WTC11 (cell line): ENCODE measurements around the gene ATAD3C. TPM values are rescaled to one million over a fixed set of nuclear protein-coding genes. Genes with fewer than 3 reads are reported as not detected.
"Not testable (repeated sequence)": the region's sequence is repeated elsewhere in the genome, so short reads cannot be mapped to it uniquely, and the experiment has no call there.

Source experiments
- ATAC-seq: fragments of 200-7000 bp; cut with Tn5 transposase; 2 replicates; pipeline ENCODE4 v1.10.0; 2021; ENCODE audit warnings: mild to moderate bottlenecking, moderate library complexity
- CTCF ChIA-PET: fragments of 300-600 bp; sonication (Branson Sonifier 250); formaldehyde crosslinking; loops from one replicate; lab custom pipeline; 2021; ENCODE audit warnings: antibody characterized with exemption; lab: Charles Lee
- POLR2A ChIA-PET: fragments of 350-600 bp; sonication (Branson Sonifier 250); formaldehyde crosslinking; loops from one replicate; lab custom pipeline; 2021; ENCODE audit warnings: antibody characterized with exemption; lab: Charles Lee
- DNase-seq: peaks from one replicate; pipeline ENCODE4 v3.0.0; 2021; ENCODE audit warnings: low spot score
- H3K27ac Mint-ChIP-seq: 2 replicates; pipeline ENCODE4 v1.8.0; 2021; ENCODE audit warnings: mixed read lengths
- H3K27me3 Mint-ChIP-seq: 2 replicates; pipeline ENCODE4 v1.8.0; 2021; ENCODE audit warnings: low read depth, mild to moderate bottlenecking, moderate library complexity, mixed read lengths
- H3K36me3 Mint-ChIP-seq: 2 replicates; pipeline ENCODE4 v1.8.0; 2021; ENCODE audit warnings: mixed read lengths
- H3K4me1 Mint-ChIP-seq: 2 replicates; pipeline ENCODE4 v1.8.0; 2022; ENCODE audit warnings: mixed read lengths
- H3K4me3 Mint-ChIP-seq: 2 replicates; pipeline ENCODE4 v1.8.0; 2021; ENCODE audit warnings: mild to moderate bottlenecking, moderate library complexity, mixed read lengths
- H3K9me3 Mint-ChIP-seq: 2 replicates; pipeline ENCODE4 v1.8.0; 2021; ENCODE audit warnings: mixed read lengths
- CREB1 ChIP-seq: sonication (generic); formaldehyde crosslinking; IDR thresholded peaks from 2 replicates; pipeline ENCODE4 v1.8.0; 2023; ENCODE audit warnings: mild to moderate bottlenecking, missing genetic modification reagents
- ESRRA ChIP-seq: sonication (generic); formaldehyde crosslinking; IDR thresholded peaks from 2 replicates; pipeline ENCODE4 v1.8.1; 2022; ENCODE audit warnings: mild to moderate bottlenecking, missing genetic modification reagents, borderline replicate concordance
- NFATC4 ChIP-seq: fragments of 250-450 bp; sonication (Bioruptor Pico); IDR thresholded peaks from 2 replicates; pipeline ENCODE4 v1.9.0; 2021; ENCODE audit warnings: mild to moderate bottlenecking
- NR3C1 ChIP-seq: sonication (generic); formaldehyde crosslinking; conservative IDR thresholded peaks from 2 replicates; pipeline ENCODE4 v1.8.1; 2023; ENCODE audit warnings: low read depth, mild to moderate bottlenecking, missing genetic modification reagents
- OVOL2 ChIP-seq: fragments of 250-450 bp; sonication (Bioruptor Pico); IDR thresholded peaks from 2 replicates; pipeline ENCODE4 v1.9.0; 2021; ENCODE audit warnings: mild to moderate bottlenecking, borderline replicate concordance
- RELA ChIP-seq: sonication (generic); formaldehyde crosslinking; IDR thresholded peaks from 2 replicates; pipeline ENCODE4 v1.8.1; 2022; ENCODE audit warnings: missing genetic modification reagents, mild to moderate bottlenecking, borderline replicate concordance
- SP1 ChIP-seq: sonication (generic); formaldehyde crosslinking; conservative IDR thresholded peaks from 2 replicates; pipeline ENCODE4 v1.8.1; 2022; ENCODE audit warnings: missing genetic modification reagents
- ZBTB21 ChIP-seq: sonication (generic); formaldehyde crosslinking; IDR thresholded peaks from 2 replicates; pipeline ENCODE4 v1.8.1; 2023; ENCODE audit warnings: mild to moderate bottlenecking, missing genetic modification reagents, borderline replicate concordance
- ZNF423 ChIP-seq: fragments of 250-450 bp; sonication (Bioruptor Pico); IDR thresholded peaks from 2 replicates; pipeline ENCODE4 v2.1.2; 2022; ENCODE audit warnings: mild to moderate bottlenecking, moderate library complexity
- total RNA-seq: library from RNA; stranded (reverse); gene quantifications from 3 replicates; pipeline ENCODE4 v1.2.3, GENCODE V29; 2021
- TF ChIP-seq, protein P1 (sequence below): sonication (generic); formaldehyde crosslinking; IDR thresholded peaks from 2 replicates; pipeline ENCODE4 v1.8.0; 2023; ENCODE audit warnings: mild to moderate bottlenecking, missing genetic modification reagents
- TF ChIP-seq, protein P2 (sequence below): sonication (generic); formaldehyde crosslinking; IDR thresholded peaks from 2 replicates; pipeline ENCODE4 v1.8.1; 2023; ENCODE audit warnings: mild to moderate bottlenecking, missing genetic modification reagents, moderate library complexity
- TF ChIP-seq, protein P3 (sequence below): sonication (generic); formaldehyde crosslinking; IDR thresholded peaks from 2 replicates; pipeline ENCODE4 v1.8.0; 2022; ENCODE audit warnings: mild to moderate bottlenecking, missing genetic modification reagents
- TF ChIP-seq, protein P4 (sequence below): sonication (generic); formaldehyde crosslinking; IDR thresholded peaks from 2 replicates; pipeline ENCODE4 v1.8.0; 2022; ENCODE audit warnings: mild to moderate bottlenecking, missing genetic modification reagents
- TF ChIP-seq, protein P5 (sequence below): sonication (generic); formaldehyde crosslinking; conservative IDR thresholded peaks from 2 replicates; pipeline ENCODE4 v1.8.1; 2022; ENCODE audit warnings: mild to moderate bottlenecking, missing genetic modification reagents

Gene ATAD3C
- total RNA-seq, 1 experiment from 2014 or later, result 0.61 TPM

DNA sequence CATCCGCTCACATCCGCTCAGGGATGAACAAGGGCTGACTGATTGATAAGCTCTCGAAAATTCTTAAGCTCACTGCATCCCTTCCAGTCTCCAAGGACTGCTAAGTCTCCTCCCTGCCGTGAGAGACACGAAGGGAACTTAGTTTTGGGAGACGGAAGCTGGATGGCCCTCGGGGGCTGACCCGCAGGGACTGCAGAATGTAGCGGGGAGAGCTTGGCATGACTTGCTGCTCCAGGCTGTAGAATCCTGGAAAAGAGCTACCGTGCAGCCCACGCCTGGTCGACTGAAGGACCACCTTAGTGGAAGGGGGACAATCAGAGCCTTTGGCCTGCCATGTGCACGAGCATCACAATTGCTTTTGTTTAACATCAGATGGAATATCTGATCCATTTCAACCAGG, 33.7 kb upstream of the ATAD3C start:
- TF ChIP-seq RELA (CRISPR knock-in tag) (no peak), ZNF423 (CRISPR knock-in tag) (no peak), ESRRA (no peak), NR3C1 (no peak), OVOL2 (no peak)
- TF ChIP-seq, protein P1, sequence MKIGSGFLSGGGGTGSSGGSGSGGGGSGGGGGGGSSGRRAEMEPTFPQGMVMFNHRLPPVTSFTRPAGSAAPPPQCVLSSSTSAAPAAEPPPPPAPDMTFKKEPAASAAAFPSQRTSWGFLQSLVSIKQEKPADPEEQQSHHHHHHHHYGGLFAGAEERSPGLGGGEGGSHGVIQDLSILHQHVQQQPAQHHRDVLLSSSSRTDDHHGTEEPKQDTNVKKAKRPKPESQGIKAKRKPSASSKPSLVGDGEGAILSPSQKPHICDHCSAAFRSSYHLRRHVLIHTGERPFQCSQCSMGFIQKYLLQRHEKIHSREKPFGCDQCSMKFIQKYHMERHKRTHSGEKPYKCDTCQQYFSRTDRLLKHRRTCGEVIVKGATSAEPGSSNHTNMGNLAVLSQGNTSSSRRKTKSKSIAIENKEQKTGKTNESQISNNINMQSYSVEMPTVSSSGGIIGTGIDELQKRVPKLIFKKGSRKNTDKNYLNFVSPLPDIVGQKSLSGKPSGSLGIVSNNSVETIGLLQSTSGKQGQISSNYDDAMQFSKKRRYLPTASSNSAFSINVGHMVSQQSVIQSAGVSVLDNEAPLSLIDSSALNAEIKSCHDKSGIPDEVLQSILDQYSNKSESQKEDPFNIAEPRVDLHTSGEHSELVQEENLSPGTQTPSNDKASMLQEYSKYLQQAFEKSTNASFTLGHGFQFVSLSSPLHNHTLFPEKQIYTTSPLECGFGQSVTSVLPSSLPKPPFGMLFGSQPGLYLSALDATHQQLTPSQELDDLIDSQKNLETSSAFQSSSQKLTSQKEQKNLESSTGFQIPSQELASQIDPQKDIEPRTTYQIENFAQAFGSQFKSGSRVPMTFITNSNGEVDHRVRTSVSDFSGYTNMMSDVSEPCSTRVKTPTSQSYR (CRISPR knock-in tag), result no peak
- TF ChIP-seq, protein P2, sequence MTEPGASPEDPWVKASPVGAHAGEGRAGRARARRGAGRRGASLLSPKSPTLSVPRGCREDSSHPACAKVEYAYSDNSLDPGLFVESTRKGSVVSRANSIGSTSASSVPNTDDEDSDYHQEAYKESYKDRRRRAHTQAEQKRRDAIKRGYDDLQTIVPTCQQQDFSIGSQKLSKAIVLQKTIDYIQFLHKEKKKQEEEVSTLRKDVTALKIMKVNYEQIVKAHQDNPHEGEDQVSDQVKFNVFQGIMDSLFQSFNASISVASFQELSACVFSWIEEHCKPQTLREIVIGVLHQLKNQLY (CRISPR knock-in tag), result no peak
- TF ChIP-seq, protein P3, sequence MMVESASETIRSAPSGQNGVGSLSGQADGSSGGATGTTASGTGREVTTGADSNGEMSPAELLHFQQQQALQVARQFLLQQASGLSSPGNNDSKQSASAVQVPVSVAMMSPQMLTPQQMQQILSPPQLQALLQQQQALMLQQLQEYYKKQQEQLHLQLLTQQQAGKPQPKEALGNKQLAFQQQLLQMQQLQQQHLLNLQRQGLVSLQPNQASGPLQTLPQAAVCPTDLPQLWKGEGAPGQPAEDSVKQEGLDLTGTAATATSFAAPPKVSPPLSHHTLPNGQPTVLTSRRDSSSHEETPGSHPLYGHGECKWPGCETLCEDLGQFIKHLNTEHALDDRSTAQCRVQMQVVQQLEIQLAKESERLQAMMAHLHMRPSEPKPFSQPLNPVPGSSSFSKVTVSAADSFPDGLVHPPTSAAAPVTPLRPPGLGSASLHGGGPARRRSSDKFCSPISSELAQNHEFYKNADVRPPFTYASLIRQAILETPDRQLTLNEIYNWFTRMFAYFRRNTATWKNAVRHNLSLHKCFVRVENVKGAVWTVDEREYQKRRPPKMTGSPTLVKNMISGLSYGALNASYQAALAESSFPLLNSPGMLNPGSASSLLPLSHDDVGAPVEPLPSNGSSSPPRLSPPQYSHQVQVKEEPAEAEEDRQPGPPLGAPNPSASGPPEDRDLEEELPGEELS, result no peak
- TF ChIP-seq, protein P4, sequence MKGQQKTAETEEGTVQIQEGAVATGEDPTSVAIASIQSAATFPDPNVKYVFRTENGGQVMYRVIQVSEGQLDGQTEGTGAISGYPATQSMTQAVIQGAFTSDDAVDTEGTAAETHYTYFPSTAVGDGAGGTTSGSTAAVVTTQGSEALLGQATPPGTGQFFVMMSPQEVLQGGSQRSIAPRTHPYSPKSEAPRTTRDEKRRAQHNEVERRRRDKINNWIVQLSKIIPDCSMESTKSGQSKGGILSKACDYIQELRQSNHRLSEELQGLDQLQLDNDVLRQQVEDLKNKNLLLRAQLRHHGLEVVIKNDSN (CRISPR knock-in tag), result no peak
- ATAC-seq, result no peak
- Mint-ChIP-seq H3K27me3 (peaks cover 6% of the 10 kb centered on the region; the same call in 1 of the 2 replicates), H3K36me3 (peaks cover 12% of the 10 kb centered on the region), H3K4me1 (peaks cover 24% of the 10 kb centered on the region), H3K4me3 (no peak overlapping the region), H3K27ac (0 out of 2 replicates have a peak overlapping the region, but pooled peaks have one; percentile 45), H3K9me3 (peaks cover 19% of the 10 kb centered on the region)
- DNase-seq, result no peak
- ChIA-PET POLR2A (no interaction called here), CTCF (interaction anchor here (1.6 kb wide), 1 partner anchor 13 kb away, joined by 5 read pairs; no protein-coding TSS in a partner anchor)

DNA sequence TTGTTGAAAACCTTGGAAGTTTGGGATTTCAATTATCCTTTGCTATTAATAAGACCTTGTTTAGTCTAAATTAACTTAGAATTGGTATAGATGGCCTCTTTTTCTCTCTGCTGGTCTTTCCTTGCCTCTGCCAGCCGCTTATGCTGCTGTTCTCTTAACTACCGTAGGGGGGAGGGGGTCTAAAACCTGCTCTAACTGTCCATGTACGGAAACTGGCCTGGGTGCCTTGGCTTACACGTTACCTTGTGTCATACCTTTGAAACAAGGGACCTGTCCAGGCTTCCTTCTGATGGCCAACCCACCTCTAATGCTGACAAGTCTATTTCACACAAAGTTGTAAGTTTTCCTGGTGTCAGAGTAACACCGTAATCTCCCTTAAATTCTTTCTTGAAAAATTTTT, 32.1 kb upstream of the ATAD3C start:
- peaks cover 23% of the 10 kb centered on the region for H3K4me1 Mint-ChIP-seq
- POLR2A ChIA-PET, H3K4me3 Mint-ChIP-seq, H3K27me3 Mint-ChIP-seq, CTCF ChIA-PET, ATAC-seq, H3K9me3 Mint-ChIP-seq, H3K27ac Mint-ChIP-seq, H3K36me3 Mint-ChIP-seq, DNase-seq: not testable (repeated sequence)

DNA sequence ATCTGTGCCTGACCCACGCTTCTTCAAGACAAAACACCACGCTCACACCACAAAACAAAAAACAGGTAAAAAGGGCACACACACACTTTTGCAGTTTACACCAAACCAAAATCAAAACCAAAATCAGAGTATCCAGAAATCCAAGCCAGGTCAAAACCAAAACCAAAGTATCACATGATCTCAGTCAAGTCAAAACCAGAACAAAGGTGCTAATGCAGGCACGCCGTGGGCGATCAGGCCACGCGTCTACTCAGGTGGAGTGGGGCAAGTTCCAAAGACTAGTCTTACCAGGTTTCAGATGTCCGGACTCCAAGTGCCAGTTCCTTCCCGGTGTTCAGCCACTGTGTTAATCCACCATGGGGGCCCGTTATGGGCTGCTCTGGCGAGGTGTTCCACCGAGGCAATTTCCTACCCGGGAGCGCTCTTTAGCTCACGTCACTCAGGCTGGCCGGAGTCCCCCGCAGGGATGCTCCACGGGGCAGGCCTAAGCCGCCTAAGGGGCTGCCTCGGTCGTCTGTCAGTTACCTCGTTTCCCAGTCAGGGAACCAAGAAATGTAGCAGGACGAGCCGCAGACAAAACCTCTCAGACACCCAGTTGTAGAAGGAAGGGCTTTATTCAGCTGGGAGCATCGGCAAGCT, 31.5 kb upstream of the ATAD3C start:
- DNase-seq, ATAC-seq, H3K27me3 Mint-ChIP-seq, H3K27ac Mint-ChIP-seq, H3K9me3 Mint-ChIP-seq, POLR2A ChIA-PET, H3K4me3 Mint-ChIP-seq, H3K36me3 Mint-ChIP-seq, CTCF ChIA-PET: not testable (repeated sequence)
- peaks cover 29% of the 10 kb centered on the region for H3K4me1 Mint-ChIP-seq

DNA sequence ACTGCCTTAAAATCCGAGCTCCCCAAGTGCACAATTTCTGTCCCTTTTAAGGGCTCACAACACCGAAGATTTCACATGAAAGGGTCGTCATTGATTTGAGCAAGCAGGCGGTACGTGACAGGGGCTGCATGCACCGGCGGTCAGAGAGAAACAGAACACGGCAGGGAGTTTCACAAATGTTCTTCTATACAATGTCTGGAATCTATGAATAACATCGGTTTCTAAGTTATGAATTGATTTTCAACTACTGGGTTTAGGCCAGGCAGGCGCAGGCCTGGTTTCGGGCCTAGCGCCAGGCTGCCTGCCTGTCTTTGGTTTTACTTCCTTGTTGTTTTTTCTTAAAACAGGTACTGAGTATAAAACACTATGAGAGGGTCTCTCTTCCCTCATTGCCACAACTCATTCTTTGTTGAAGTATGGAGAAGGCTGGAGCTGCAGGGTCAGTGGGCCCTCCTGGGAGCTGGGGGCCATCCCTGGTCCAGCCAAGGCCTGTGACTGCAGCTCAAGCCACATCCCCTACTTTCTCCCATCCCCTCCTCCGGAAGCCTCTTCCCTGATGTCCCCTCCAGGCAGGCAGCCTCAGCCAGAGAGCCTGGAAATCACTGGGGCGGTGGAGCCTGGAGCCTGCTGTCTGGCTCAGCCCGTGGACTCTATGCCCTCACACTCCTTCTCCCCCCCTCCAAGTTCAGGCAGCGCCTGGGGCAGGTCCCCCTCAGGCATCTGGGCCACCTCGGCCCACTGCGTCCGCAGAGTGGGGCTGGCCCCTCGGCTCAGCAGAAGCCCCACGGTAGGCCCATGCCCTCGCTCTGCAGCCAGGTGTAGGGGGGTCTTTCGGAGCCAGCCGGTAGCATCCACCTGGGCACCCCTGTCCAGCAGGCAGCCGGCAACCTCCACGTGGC, 30.8 kb upstream of the ATAD3C start:
- POLR2A ChIA-PET, result no interaction called here
- H3K9me3 Mint-ChIP-seq, result no peaks in the 10 kb centered on the region
- TF ChIP-seq ZBTB21 (CRISPR knock-in tag) (no peak), CREB1 (CRISPR knock-in tag) (no peak), SP1 (no peak), NFATC4 (CRISPR knock-in tag) (no peak)
- TF ChIP-seq, protein P5, sequence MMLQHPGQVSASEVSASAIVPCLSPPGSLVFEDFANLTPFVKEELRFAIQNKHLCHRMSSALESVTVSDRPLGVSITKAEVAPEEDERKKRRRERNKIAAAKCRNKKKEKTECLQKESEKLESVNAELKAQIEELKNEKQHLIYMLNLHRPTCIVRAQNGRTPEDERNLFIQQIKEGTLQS, result no peak
- TF ChIP-seq, protein P3, result no peak
- TF ChIP-seq, all 79 proteins: peak for 0
- H3K4me1 Mint-ChIP-seq, result peaks cover 32% of the 10 kb centered on the region
- ATAC-seq, result no peak
- CTCF ChIA-PET, result no interaction called here
- no peaks in the 10 kb centered on the region for H3K36me3 Mint-ChIP-seq
- peaks cover 2% of the 10 kb centered on the region; the same call in 1 of the 2 replicates for H3K27me3 Mint-ChIP-seq
- H3K4me3 Mint-ChIP-seq, result no peak overlapping the region
- H3K27ac Mint-ChIP-seq, result no peak overlapping the region
- DNase-seq, result no peak
